Smooth muscle cell (in vitro differentiated cells): ENCODE results near the gene SALL3. TPM values are rescaled to one million over a fixed set of nuclear protein-coding genes. Genes with fewer than 3 reads are reported as not detected.
A peak's percentile ranks its signal among the peaks of the same experiment; 100 is the strongest.

Source experiments
- DNase-seq: peaks from one replicate; lab custom pipeline; 2025; ENCODE audit not compliant: unreplicated experiment; lab: John Stamatoyannopoulos, UW
- H2AFZ ChIP-seq: fragments of 200-600 bp; sonication (generic); 2 replicates; pipeline ENCODE4 v1.6.0; 2016; ENCODE audit warnings: antibody characterized with exemption, low read depth, mild to moderate bottlenecking
- H3F3A ChIP-seq: fragments of 200-600 bp; sonication (generic); 2 replicates; pipeline ENCODE4 v1.6.0; 2017; ENCODE audit warnings: antibody characterized with exemption, low read depth
- H3K27ac ChIP-seq: fragments of 200-600 bp; sonication (generic); 2 replicates; pipeline ENCODE4 v1.5.1; 2016; ENCODE audit warnings: low read depth, mild to moderate bottlenecking
- H3K27me3 ChIP-seq: fragments of 200-600 bp; sonication (generic); 2 replicates; pipeline ENCODE4 v1.6.1; 2016; ENCODE audit warnings: low read depth, mild to moderate bottlenecking
- H3K36me3 ChIP-seq: fragments of 200-600 bp; sonication (generic); 2 replicates; pipeline ENCODE4 v1.5.1; 2016; ENCODE audit warnings: low read depth
- H3K4me1 ChIP-seq: fragments of 200-600 bp; sonication (generic); 2 replicates; pipeline ENCODE4 v1.5.1; 2016; ENCODE audit warnings: low read depth
- H3K4me2 ChIP-seq: fragments of 200-600 bp; sonication (generic); 2 replicates; pipeline ENCODE4 v1.6.0; 2016; ENCODE audit warnings: mild to moderate bottlenecking
- H3K4me3 ChIP-seq: fragments of 200-600 bp; sonication (generic); 2 replicates; pipeline ENCODE4 v1.5.1; 2016; ENCODE audit warnings: mild to moderate bottlenecking
- H3K79me2 ChIP-seq: fragments of 200-600 bp; sonication (generic); 2 replicates; pipeline ENCODE4 v1.6.0; 2016; ENCODE audit warnings: low read depth, mild to moderate bottlenecking
- H3K9ac ChIP-seq: fragments of 200-600 bp; sonication (generic); 2 replicates; pipeline ENCODE4 v1.6.0; 2016; ENCODE audit warnings: low read depth
- H3K9me3 ChIP-seq: fragments of 200-600 bp; sonication (generic); replicated peaks from 2 replicates; pipeline ENCODE4 v1.5.1; 2016; ENCODE audit warnings: low read depth
- H4K20me1 ChIP-seq: fragments of 200-600 bp; sonication (generic); 2 replicates; pipeline ENCODE4 v1.6.0; 2016; ENCODE audit warnings: low read depth
- CTCF ChIP-seq: fragments of 200-600 bp; sonication (generic); IDR thresholded peaks from 2 replicates; pipeline ENCODE4 v1.5.1; 2017; ENCODE audit warnings: borderline replicate concordance, mild to moderate bottlenecking, antibody characterized with exemption; ENCODE audit not compliant: insufficient read depth, poor library complexity, severe bottlenecking
- WGBS: methylation state at CpG from one replicate; pipeline ENCODE4 v1.1.7; 2016; ENCODE audit warnings: low lambda C conversion rate; 5-methylcytosine and 5-hydroxymethylcytosine counted together
- polyA plus RNA-seq: library from polyadenylated mRNA; unstranded; fragments of >200 nt; fragmentation: Nextera tagmentation; extraction: Ambion mirVana; gene quantifications from 2 replicates; pipeline ENCODE4 v1.2.1, GENCODE V29; 2016
- total RNA-seq: library from RNA; depleted of rRNA; stranded (reverse); fragments of >200 nt; gene quantifications from 2 replicates; pipeline ENCODE4 v1.2.3, GENCODE V29; 2014

SALL3 gene
- total and polyA plus RNA-seq, 2 experiments from 2014 or later = 0.81 to 1.00 TPM

- no peak for TF ChIP-seq CTCF
- Histone ChIP-seq H4K20me1 (no peaks in the 10 kb centered on the region), H3K79me2 (no peaks in the 10 kb centered on the region), H3K36me3 (no peaks in the 10 kb centered on the region), H3K27me3 (peaks cover 88% of the 10 kb centered on the region), H3F3A (no peaks in the 10 kb centered on the region), H3K9me3 (no peaks in the 10 kb centered on the region), H3K27ac (no peak overlapping the region), H2AFZ (no peak overlapping the region), H3K4me2 (peak overlapping the region; percentile 84), H3K9ac (no peak overlapping the region), H3K4me3 (no peak overlapping the region), H3K4me1 (peaks cover 33% of the 10 kb centered on the region)
- no peak for DNase-seq
- WGBS = 6% methylated on average over 49 of the region's 51 CpGs
Observed at GRCh38 chr18:78976765-78977636, 2.6 kb upstream of the SALL3 start.

DNA sequence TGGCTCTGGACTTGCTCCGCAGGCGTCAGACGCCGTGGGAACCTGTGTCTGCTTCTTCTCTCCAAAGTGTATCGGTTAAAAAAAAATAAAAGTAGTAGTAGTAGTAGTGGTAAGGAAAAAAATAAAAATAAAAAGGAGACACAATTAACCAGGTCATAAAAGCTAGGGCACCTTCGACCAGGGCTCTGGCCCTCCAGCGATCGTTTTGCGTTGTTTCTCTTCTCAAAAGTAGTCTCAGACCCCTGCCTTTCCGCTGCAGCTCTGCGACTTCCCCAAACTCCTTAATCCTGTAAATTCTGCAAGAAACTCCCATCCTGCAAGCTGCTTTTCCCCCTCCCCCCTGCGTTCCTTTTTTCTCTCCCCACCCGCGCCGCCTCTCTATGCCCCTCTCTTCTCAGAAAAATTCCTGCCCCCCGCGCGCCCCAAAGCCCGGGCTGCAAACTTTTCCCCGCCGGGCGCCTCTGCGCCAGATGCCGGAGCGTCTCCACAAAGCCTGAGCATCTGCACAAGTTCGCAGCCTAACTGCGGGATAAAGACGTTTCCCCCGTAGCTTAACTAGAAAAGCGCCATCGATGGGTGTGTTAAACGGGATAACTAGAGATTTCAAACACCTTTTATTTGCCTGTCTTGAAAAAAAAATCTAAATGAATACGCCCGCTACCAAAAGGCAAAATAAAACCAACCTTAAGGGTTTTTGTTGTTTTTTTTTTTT lies 1.8 kb upstream of the SALL3 start:
- H3K36me3 ChIP-seq = no peaks in the 10 kb centered on the region
- no peak overlapping the region for H3K9ac ChIP-seq
- no peaks in the 10 kb centered on the region for H3F3A ChIP-seq
- H3K4me2 ChIP-seq = peak overlapping the region; percentile 84
- 3% methylated on average over 30 of the region's 34 CpGs for WGBS
- peaks cover 40% of the 10 kb centered on the region for H3K4me1 ChIP-seq
- H2AFZ ChIP-seq = no peak overlapping the region
- no peaks in the 10 kb centered on the region for H3K9me3 ChIP-seq
- H3K27ac ChIP-seq = no peak overlapping the region
- peak overlapping the region; percentile 48 for H3K4me3 ChIP-seq
- peaks cover 5% of the 10 kb centered on the region for H3K79me2 ChIP-seq
- TF ChIP-seq CTCF = no peak
- H4K20me1 ChIP-seq = no peaks in the 10 kb centered on the region
- DNase-seq = no peak
- H3K27me3 ChIP-seq = peaks cover 87% of the 10 kb centered on the region

DNA sequence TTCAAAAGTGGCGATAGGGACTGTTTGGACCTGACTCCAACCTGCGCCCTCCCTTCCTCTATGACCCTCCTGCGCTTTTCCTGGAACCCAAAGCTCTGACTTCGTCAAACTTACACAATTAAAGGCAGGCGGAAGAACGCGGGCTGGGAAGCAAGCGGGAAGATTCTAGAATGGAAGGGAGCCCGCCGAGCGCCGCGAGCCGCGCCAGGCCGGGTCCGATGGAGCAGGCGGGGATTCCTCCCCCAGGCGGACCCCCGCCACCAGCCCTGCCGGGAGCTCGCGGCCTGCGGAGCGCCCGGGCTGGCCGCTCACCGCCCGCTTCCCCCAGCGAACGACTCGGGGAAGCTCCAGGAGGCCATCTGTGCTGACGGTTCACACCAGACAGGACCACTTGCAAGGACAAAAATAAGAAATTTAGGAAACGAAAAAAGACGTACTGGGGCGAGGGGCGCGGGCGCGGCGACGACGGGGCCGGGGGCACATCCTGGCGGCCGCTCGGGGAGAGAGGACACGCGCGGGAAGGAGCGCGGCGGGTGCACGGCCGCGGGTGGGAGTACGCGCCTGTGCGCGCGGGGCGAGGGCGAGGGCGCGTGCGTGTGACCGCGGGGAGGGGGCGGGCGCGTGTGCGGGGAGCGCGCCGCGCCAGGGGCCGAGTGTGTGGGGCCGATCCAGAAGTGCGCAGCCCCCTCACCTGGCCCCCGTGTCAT lies 1.1 kb upstream of the SALL3 start:
- no peak for DNase-seq
- H3K27me3 ChIP-seq = peaks cover 87% of the 10 kb centered on the region
- no peaks in the 10 kb centered on the region for H3K9me3 ChIP-seq
- H3K79me2 ChIP-seq = peaks cover 8% of the 10 kb centered on the region
- H3K27ac ChIP-seq = no peak overlapping the region
- no peaks in the 10 kb centered on the region for H3K36me3 ChIP-seq
- TF ChIP-seq CTCF = no peak
- H3K4me1 ChIP-seq = peaks cover 39% of the 10 kb centered on the region
- H3K9ac ChIP-seq = no peak overlapping the region
- H3K4me3 ChIP-seq = peak overlapping the region; percentile 48
- no peaks in the 10 kb centered on the region for H4K20me1 ChIP-seq
- peak overlapping the region; percentile 72 for H2AFZ ChIP-seq
- WGBS = 2% methylated on average over 60 of the region's 80 CpGs
- H3K4me2 ChIP-seq = peak overlapping the region; percentile 84
- H3F3A ChIP-seq = no peaks in the 10 kb centered on the region
